ENCODE measurements around the gene CHI3L2.
"Not testable (repeated sequence)": the region's sequence is repeated elsewhere in the genome, so short reads cannot be mapped to it uniquely, and the experiment has no call there.

The CHI3L2 gene

GRCh38 chr1:111212634-111213335 is 14.7 kb upstream of the CHI3L2 start:
- peaks cover 36% of the 10 kb centered on the region for H3K4me1 ChIP-seq (ENCODE audit: control insufficient read depth, insufficient read depth, low read length, poor library complexity, severe bottlenecking)
- H3K27ac ChIP-seq (ENCODE audit: insufficient read depth, low read length, poor library complexity, severe bottlenecking), result no peak overlapping the region
- DNase-seq, result no peak
- H3K36me3 ChIP-seq (ENCODE audit: control insufficient read depth, insufficient read depth, low read length), result no peaks in the 10 kb centered on the region
- no peak overlapping the region for H3K4me3 ChIP-seq (ENCODE audit: insufficient read depth, low read depth, low read length, poor library complexity, severe bottlenecking)
- H3K9me3 ChIP-seq (ENCODE audit: control insufficient read depth, low read length), result no peaks in the 10 kb centered on the region
- no peaks in the 10 kb centered on the region for H3K27me3 ChIP-seq (replicated peaks; ENCODE audit: control insufficient read depth, insufficient read depth, low read length, poor library complexity, severe bottlenecking)

- peak overlapping the region; percentile 72 for H3K27ac ChIP-seq (ENCODE audit: insufficient read depth, low read length, poor library complexity, severe bottlenecking)
- H3K27me3 ChIP-seq (replicated peaks; ENCODE audit: control insufficient read depth, insufficient read depth, low read length, poor library complexity, severe bottlenecking), result no peaks in the 10 kb centered on the region
- no peaks in the 10 kb centered on the region for H3K9me3 ChIP-seq (ENCODE audit: control insufficient read depth, low read length)
- no peak overlapping the region for H3K4me3 ChIP-seq (ENCODE audit: insufficient read depth, low read depth, low read length, poor library complexity, severe bottlenecking)
- H3K4me1 ChIP-seq (ENCODE audit: control insufficient read depth, insufficient read depth, low read length, poor library complexity, severe bottlenecking), result peaks cover 39% of the 10 kb centered on the region
- H3K36me3 ChIP-seq (ENCODE audit: control insufficient read depth, insufficient read depth, low read length), result no peaks in the 10 kb centered on the region
- no peak for DNase-seq
Measured at GRCh38 chr1:111213412-111213811, 14.1 kb upstream of the CHI3L2 start.

- H3K27me3 ChIP-seq (replicated peaks; ENCODE audit: control insufficient read depth, insufficient read depth, low read length, poor library complexity, severe bottlenecking), result no peaks in the 10 kb centered on the region
- peak overlapping the region; percentile 22 for H3K4me3 ChIP-seq (ENCODE audit: insufficient read depth, low read depth, low read length, poor library complexity, severe bottlenecking)
- H3K27ac ChIP-seq (ENCODE audit: insufficient read depth, low read length, poor library complexity, severe bottlenecking), result peak overlapping the region; percentile 72
- H3K36me3 ChIP-seq (ENCODE audit: control insufficient read depth, insufficient read depth, low read length), result no peaks in the 10 kb centered on the region
- no peak for DNase-seq
- H3K4me1 ChIP-seq (ENCODE audit: control insufficient read depth, insufficient read depth, low read length, poor library complexity, severe bottlenecking), result peaks cover 47% of the 10 kb centered on the region
- no peaks in the 10 kb centered on the region for H3K9me3 ChIP-seq (ENCODE audit: control insufficient read depth, low read length)
Measured at GRCh38 chr1:111214074-111214801, 13.3 kb upstream of the CHI3L2 start.

GRCh38 chr1:111214884-111215283 is 12.6 kb upstream of the CHI3L2 start:
- no peaks in the 10 kb centered on the region for H3K9me3 ChIP-seq (ENCODE audit: control insufficient read depth, low read length)
- H3K36me3 ChIP-seq (ENCODE audit: control insufficient read depth, insufficient read depth, low read length), result no peaks in the 10 kb centered on the region
- H3K27me3 ChIP-seq (replicated peaks; ENCODE audit: control insufficient read depth, insufficient read depth, low read length, poor library complexity, severe bottlenecking), result no peaks in the 10 kb centered on the region
- no peak overlapping the region for H3K4me3 ChIP-seq (ENCODE audit: insufficient read depth, low read depth, low read length, poor library complexity, severe bottlenecking)
- DNase-seq, result peak in 1 of 3 donors; percentile 24
- H3K27ac ChIP-seq (ENCODE audit: insufficient read depth, low read length, poor library complexity, severe bottlenecking), result peak overlapping the region; percentile 72
- H3K4me1 ChIP-seq (ENCODE audit: control insufficient read depth, insufficient read depth, low read length, poor library complexity, severe bottlenecking), result peaks cover 53% of the 10 kb centered on the region

- not testable (repeated sequence) for H3K36me3 ChIP-seq (ENCODE audit: control insufficient read depth, insufficient read depth, low read length); H3K9me3 ChIP-seq (ENCODE audit: control insufficient read depth, low read length); DNase-seq; H3K27me3 ChIP-seq (replicated peaks; ENCODE audit: control insufficient read depth, insufficient read depth, low read length, poor library complexity, severe bottlenecking)
- Histone ChIP-seq H3K4me1 (ENCODE audit: control insufficient read depth, insufficient read depth, low read length, poor library complexity, severe bottlenecking) (peaks cover 57% of the 10 kb centered on the region), H3K4me3 (ENCODE audit: insufficient read depth, low read depth, low read length, poor library complexity, severe bottlenecking) (peak overlapping the region; percentile 6), H3K27ac (ENCODE audit: insufficient read depth, low read length, poor library complexity, severe bottlenecking) (peak overlapping the region; percentile 72)
Measured at GRCh38 chr1:111215285-111215684, 12.2 kb upstream of the CHI3L2 start.

- Histone ChIP-seq H3K27me3 (replicated peaks; ENCODE audit: control insufficient read depth, insufficient read depth, low read length, poor library complexity, severe bottlenecking) (no peaks in the 10 kb centered on the region), H3K36me3 (ENCODE audit: control insufficient read depth, insufficient read depth, low read length) (no peaks in the 10 kb centered on the region), H3K9me3 (ENCODE audit: control insufficient read depth, low read length) (no peaks in the 10 kb centered on the region), H3K4me1 (ENCODE audit: control insufficient read depth, insufficient read depth, low read length, poor library complexity, severe bottlenecking) (peaks cover 72% of the 10 kb centered on the region), H3K4me3 (ENCODE audit: insufficient read depth, low read depth, low read length, poor library complexity, severe bottlenecking) (no peak overlapping the region), H3K27ac (ENCODE audit: insufficient read depth, low read length, poor library complexity, severe bottlenecking) (peak overlapping the region; percentile 72)
- DNase-seq, result no peak
Measured at GRCh38 chr1:111216751-111217150, 10.8 kb upstream of the CHI3L2 start.

GRCh38 chr1:111217183-111217910 is 10.2 kb upstream of the CHI3L2 start:
- no peaks in the 10 kb centered on the region for H3K27me3 ChIP-seq (replicated peaks; ENCODE audit: control insufficient read depth, insufficient read depth, low read length, poor library complexity, severe bottlenecking)
- H3K9me3 ChIP-seq (ENCODE audit: control insufficient read depth, low read length), result no peaks in the 10 kb centered on the region
- H3K36me3 ChIP-seq (ENCODE audit: control insufficient read depth, insufficient read depth, low read length), result no peaks in the 10 kb centered on the region
- peaks cover 78% of the 10 kb centered on the region for H3K4me1 ChIP-seq (ENCODE audit: control insufficient read depth, insufficient read depth, low read length, poor library complexity, severe bottlenecking)
- no peak overlapping the region for H3K4me3 ChIP-seq (ENCODE audit: insufficient read depth, low read depth, low read length, poor library complexity, severe bottlenecking)
- peak overlapping the region; percentile 72 for H3K27ac ChIP-seq (ENCODE audit: insufficient read depth, low read length, poor library complexity, severe bottlenecking)
- no peak for DNase-seq

- H3K4me1 ChIP-seq (ENCODE audit: control insufficient read depth, insufficient read depth, low read length, poor library complexity, severe bottlenecking), result peaks cover 86% of the 10 kb centered on the region
- no peaks in the 10 kb centered on the region for H3K27me3 ChIP-seq (replicated peaks; ENCODE audit: control insufficient read depth, insufficient read depth, low read length, poor library complexity, severe bottlenecking)
- peak overlapping the region; percentile 72 for H3K27ac ChIP-seq (ENCODE audit: insufficient read depth, low read length, poor library complexity, severe bottlenecking)
- no peak for DNase-seq
- no peak overlapping the region for H3K4me3 ChIP-seq (ENCODE audit: insufficient read depth, low read depth, low read length, poor library complexity, severe bottlenecking)
- no peaks in the 10 kb centered on the region for H3K9me3 ChIP-seq (ENCODE audit: control insufficient read depth, low read length)
- no peaks in the 10 kb centered on the region for H3K36me3 ChIP-seq (ENCODE audit: control insufficient read depth, insufficient read depth, low read length)
Measured at GRCh38 chr1:111218701-111219556, 8.6 kb upstream of the CHI3L2 start.

GRCh38 chr1:111219557-111220286 is 7.8 kb upstream of the CHI3L2 start:
- Histone ChIP-seq H3K27me3 (replicated peaks; ENCODE audit: control insufficient read depth, insufficient read depth, low read length, poor library complexity, severe bottlenecking) (no peaks in the 10 kb centered on the region), H3K9me3 (ENCODE audit: control insufficient read depth, low read length) (no peaks in the 10 kb centered on the region), H3K4me1 (ENCODE audit: control insufficient read depth, insufficient read depth, low read length, poor library complexity, severe bottlenecking) (peaks cover 78% of the 10 kb centered on the region), H3K36me3 (ENCODE audit: control insufficient read depth, insufficient read depth, low read length) (no peaks in the 10 kb centered on the region), H3K27ac (ENCODE audit: insufficient read depth, low read length, poor library complexity, severe bottlenecking) (peak overlapping the region; percentile 72), H3K4me3 (ENCODE audit: insufficient read depth, low read depth, low read length, poor library complexity, severe bottlenecking) (no peak overlapping the region)
- DNase-seq, result no peak

All from effector memory CD4-positive, alpha-beta T cell (primary cell).